Fibroblast of lung (primary cell): ENCODE data around the gene LHX4. TPM values are rescaled to one million over a fixed set of nuclear protein-coding genes. Genes with fewer than 3 reads are reported as not detected.
A peak's percentile ranks its signal among the peaks of the same experiment; 100 is the strongest.

ENCODE experiments used
- DNase-seq, 2 donors: peaks; one replicate each; pipeline versions ENCODE4 v3.0.0 to v3.0.0-alpha.2; 2010; ENCODE audit warnings: low read depth in 2 of 2
- H2AFZ ChIP-seq: 2 replicates; pipeline ENCODE4 v1.5.1; 2012; ENCODE audit warnings: low read length, control low read depth, inconsistent platforms
- H3K27ac ChIP-seq: 2 replicates; pipeline ENCODE4 v1.5.1; 2011; ENCODE audit warnings: low read length, control low read depth; ENCODE audit not compliant: insufficient read depth
- H3K27me3 ChIP-seq: 2 replicates; pipeline ENCODE4 v1.5.1; 2011; ENCODE audit warnings: mild to moderate bottlenecking, low read length; ENCODE audit not compliant: control insufficient read depth, insufficient read depth
- H3K36me3 ChIP-seq: 2 replicates; pipeline ENCODE4 v1.5.1; 2011; ENCODE audit warnings: low read length; ENCODE audit not compliant: control insufficient read depth, insufficient read depth
- H3K4me1 ChIP-seq: 2 replicates; pipeline ENCODE4 v1.5.1; 2011; ENCODE audit warnings: low read length; ENCODE audit not compliant: control insufficient read depth, insufficient read depth; ENCODE audit errors: extremely low read depth
- H3K4me2 ChIP-seq: 2 replicates; pipeline ENCODE4 v1.5.1; 2011; ENCODE audit warnings: low read length, control low read depth; ENCODE audit not compliant: insufficient read depth; ENCODE audit errors: extremely low read depth
- H3K4me3 ChIP-seq, 4 experiments: fragments of 200-600 bp in 1 of 4; sonication (generic) in 1 of 4; replicated peaks in 1 of 4; 2 replicates each; pipeline ENCODE4 v1.5.1; 2011 to 2016; ENCODE audit warnings: low read length in 4 of 4, low read depth in 3 of 4, mild to moderate bottlenecking in 3 of 4, control low read depth in 2 of 4, inconsistent platforms in 1 of 4, mixed read lengths in 1 of 4; ENCODE audit not compliant: insufficient read depth in 1 of 4; ENCODE audit errors: control extremely low read depth in 1 of 4
- H3K79me2 ChIP-seq: 2 replicates; pipeline ENCODE4 v1.5.1; 2012; ENCODE audit warnings: mild to moderate bottlenecking, low read length, inconsistent platforms; ENCODE audit not compliant: control insufficient read depth, insufficient read depth
- H3K9ac ChIP-seq: 2 replicates; pipeline ENCODE4 v1.5.1; 2011; ENCODE audit warnings: mild to moderate bottlenecking, low read length, control low read depth; ENCODE audit not compliant: insufficient read depth
- H3K9me3 ChIP-seq: 2 replicates; pipeline ENCODE4 v1.5.1; 2012; ENCODE audit warnings: low read depth, low read length; ENCODE audit not compliant: control insufficient read depth, insufficient read depth
- H4K20me1 ChIP-seq: 2 replicates; pipeline ENCODE4 v1.5.1; 2011; ENCODE audit warnings: low read length; ENCODE audit not compliant: control insufficient read depth, insufficient read depth; ENCODE audit errors: extremely low read depth
- CTCF ChIP-seq, 2 donors: IDR thresholded peaks in 1 of 2; conservative IDR thresholded peaks in 1 of 2; 1 replicate in 1 of 2; 2 replicates in 1 of 2; pipeline ENCODE4 v1.5.1; 2011 to 2012; ENCODE audit warnings: low read length in 2 of 2, control low read depth in 1 of 2, inconsistent platforms in 1 of 2, low read depth in 1 of 2, mild to moderate bottlenecking in 1 of 2
- EZH2 ChIP-seq: IDR thresholded peaks from 2 replicates; pipeline ENCODE4 v1.5.1; 2012; ENCODE audit warnings: low read length, control low read depth, mild to moderate bottlenecking; ENCODE audit errors: missing control alignments
- polyA plus RNA-seq, 2 donors: library from polyadenylated mRNA; depleted of rRNA in 1 of 2; stranded (reverse) in 1 of 2; unstranded in 1 of 2; fragments of >200 nt; gene quantifications; 2 replicates each; pipeline ENCODE4 v1.2.1, GENCODE V29; 2011 to 2012; ENCODE audit warnings: missing spikeins in 1 of 2
- total RNA-seq: library from RNA; depleted of rRNA; stranded (reverse); fragments of >200 nt; gene quantifications from 2 replicates; pipeline ENCODE4 v1.2.1, GENCODE V29; 2014

Gene LHX4
- total and polyA plus RNA-seq, 2 donors (not counting 1 experiment from before 2014, with no cell fraction given) = 0.03 to 0.33 TPM

GRCh38 chr1:180236698-180237509 lies 6.8 kb downstream of the LHX4 start:
- Histone ChIP-seq H2AFZ (no peak overlapping the region), H3K4me2 (no peak overlapping the region), H3K36me3 (no peaks in the 10 kb centered on the region), H3K9me3 (no peaks in the 10 kb centered on the region), H3K4me1 (no peaks in the 10 kb centered on the region), H3K27me3 (peaks cover 83% of the 10 kb centered on the region), H3K79me2 (no peaks in the 10 kb centered on the region), H3K4me3 (no peak overlapping the region), H3K27ac (no peak overlapping the region), H4K20me1 (no peaks in the 10 kb centered on the region), H3K9ac (no peak overlapping the region)
- no peak for DNase-seq
- peak; percentile 63 for TF ChIP-seq EZH2
- no peak for TF ChIP-seq CTCF (conservative IDR thresholded peaks at IDR 0.05 in 1 of 2, IDR thresholded peaks at IDR 0.05 in 1 of 2; ENCODE audit: low read depth in 1 of 2, low read length in 2 of 2)

GRCh38 chr1:180237869-180238476 lies 7.9 kb downstream of the LHX4 start:
- Histone ChIP-seq H4K20me1 (no peaks in the 10 kb centered on the region), H3K27ac (no peak overlapping the region), H3K79me2 (no peaks in the 10 kb centered on the region), H3K9me3 (no peaks in the 10 kb centered on the region), H3K36me3 (no peaks in the 10 kb centered on the region), H3K4me1 (no peaks in the 10 kb centered on the region), H3K9ac (no peak overlapping the region), H3K4me3 (no peak overlapping the region), H2AFZ (no peak overlapping the region), H3K27me3 (peaks cover 73% of the 10 kb centered on the region), H3K4me2 (no peak overlapping the region)
- TF ChIP-seq EZH2 (no peak), CTCF (conservative IDR thresholded peaks at IDR 0.05 in 1 of 2, IDR thresholded peaks at IDR 0.05 in 1 of 2; ENCODE audit: low read depth in 1 of 2, low read length in 2 of 2) (no peak)
- no peak for DNase-seq

- no peaks in the 10 kb centered on the region for H3K4me1 ChIP-seq
- no peaks in the 10 kb centered on the region for H4K20me1 ChIP-seq
- no peaks in the 10 kb centered on the region for H3K9me3 ChIP-seq
- H3K4me2 ChIP-seq = no peak overlapping the region
- H3K27ac ChIP-seq = no peak overlapping the region
- no peak for DNase-seq
- H3K9ac ChIP-seq = no peak overlapping the region
- no peak overlapping the region for H2AFZ ChIP-seq
- H3K27me3 ChIP-seq = peaks cover 66% of the 10 kb centered on the region
- peak; percentile 71 for TF ChIP-seq EZH2
- no peak for TF ChIP-seq CTCF (conservative IDR thresholded peaks at IDR 0.05 in 1 of 2, IDR thresholded peaks at IDR 0.05 in 1 of 2; ENCODE audit: low read depth in 1 of 2, low read length in 2 of 2)
- H3K79me2 ChIP-seq = no peaks in the 10 kb centered on the region
- H3K4me3 ChIP-seq = no peak overlapping the region
- no peaks in the 10 kb centered on the region for H3K36me3 ChIP-seq
Measured at GRCh38 chr1:180238675-180239074, 8.6 kb downstream of the LHX4 start.
